Astrocyte of the cerebellum (primary cell): ENCODE results near the gene MVK.

ENCODE experiments used
- DNase-seq: peaks from one replicate; pipeline ENCODE4 v3.0.0-alpha.2; 2011; ENCODE audit warnings: low read depth
- H3K4me3 ChIP-seq: 2 replicates; pipeline ENCODE4 v1.5.1; 2011; ENCODE audit warnings: mild to moderate bottlenecking, low read depth, low read length, moderate library complexity
- CTCF ChIP-seq: IDR thresholded peaks from 2 replicates; pipeline ENCODE4 v1.5.1; 2012; ENCODE audit warnings: low read length, low read depth, moderate library complexity, mild to moderate bottlenecking; ENCODE audit errors: missing control alignments
- in situ Hi-C: cut with HindIII; loops from 2 replicates; pipeline ENCODE4 v1.10.0; 2017; ENCODE audit warnings: low sequenced_read_pairs

MVK gene

GRCh38 chr12:109625749-109626377 lies 52.3 kb downstream of the MVK start:
- TF ChIP-seq CTCF, result no peak
- H3K4me3 ChIP-seq, result no peak overlapping the region
- no peak for DNase-seq
- in situ Hi-C loops, result no loop called here

GRCh38 chr12:109626378-109627115 lies 53.0 kb downstream of the MVK start:
- in situ Hi-C loops, result no loop called here
- no peak overlapping the region for H3K4me3 ChIP-seq
- TF ChIP-seq CTCF, result no peak
- DNase-seq, result no peak

- no peak for DNase-seq
- in situ Hi-C loops, result no loop called here
- no peak overlapping the region for H3K4me3 ChIP-seq
- no peak for TF ChIP-seq CTCF
Observed at GRCh38 chr12:109627633-109628032, 54.0 kb downstream of the MVK start.

- H3K4me3 ChIP-seq, result no peak overlapping the region
- in situ Hi-C loops, result no loop called here
- no peak for TF ChIP-seq CTCF
- DNase-seq, result no peak
Observed at GRCh38 chr12:109630107-109630506, 56.5 kb downstream of the MVK start.

GRCh38 chr12:109630815-109631214 lies 57.2 kb downstream of the MVK start:
- DNase-seq, result no peak
- in situ Hi-C loops, result no loop called here
- H3K4me3 ChIP-seq, result no peak overlapping the region
- no peak for TF ChIP-seq CTCF

GRCh38 chr12:109631302-109631701 lies 57.7 kb downstream of the MVK start:
- no peak overlapping the region for H3K4me3 ChIP-seq
- no peak for TF ChIP-seq CTCF
- in situ Hi-C loops, result no loop called here
- no peak for DNase-seq
